Astrocyte (in vitro differentiated cells and primary cell): ENCODE measurements around the gene ATG3. TPM values are rescaled to one million over a fixed set of nuclear protein-coding genes. Genes with fewer than 3 reads are reported as not detected.

Experiments
- DNase-seq: peaks from one replicate; pipeline ENCODE4 v3.0.0-alpha.2; 2010; ENCODE audit warnings: low read depth
- FAIRE-seq: peaks from 2 replicates; lab custom pipeline; 2011; peaks lifted over from hg19 to GRCh38; lab: Jason Lieb, UNC
- H2AFZ ChIP-seq: 2 replicates; pipeline ENCODE4 v1.6.0; 2012; ENCODE audit warnings: low read depth, low read length, inconsistent platforms
- H3K27ac ChIP-seq: 2 replicates; pipeline ENCODE4 v1.5.1; 2011; ENCODE audit warnings: low read depth, low read length, inconsistent platforms
- H3K27me3 ChIP-seq: 2 replicates; pipeline ENCODE4 v1.6.0; 2011; ENCODE audit warnings: low read length, inconsistent platforms; ENCODE audit not compliant: insufficient read depth
- H3K36me3 ChIP-seq: 2 replicates; pipeline ENCODE4 v1.5.1; 2011; ENCODE audit warnings: low read length, inconsistent platforms; ENCODE audit not compliant: insufficient read depth
- H3K4me1 ChIP-seq: 2 replicates; pipeline ENCODE4 v1.5.1; 2011; ENCODE audit warnings: low read length, inconsistent platforms; ENCODE audit not compliant: insufficient read depth
- H3K4me2 ChIP-seq: 2 replicates; pipeline ENCODE4 v1.6.0; 2012; ENCODE audit warnings: low read length, inconsistent platforms
- H3K4me3 ChIP-seq: 2 replicates; pipeline ENCODE4 v1.5.1; 2011; ENCODE audit warnings: low read depth, mild to moderate bottlenecking, low read length, inconsistent platforms; ENCODE audit not compliant: insufficient read depth
- H3K79me2 ChIP-seq: 2 replicates; pipeline ENCODE4 v1.6.0; 2012; ENCODE audit warnings: mild to moderate bottlenecking, low read length, inconsistent platforms; ENCODE audit not compliant: insufficient read depth
- H3K9ac ChIP-seq: 2 replicates; pipeline ENCODE4 v1.6.0; 2012; ENCODE audit warnings: mild to moderate bottlenecking, low read length, inconsistent platforms
- H3K9me3 ChIP-seq: 2 replicates; pipeline ENCODE4 v1.5.1; 2012; ENCODE audit warnings: low read depth, mild to moderate bottlenecking, low read length, inconsistent platforms; ENCODE audit not compliant: insufficient read depth
- H4K20me1 ChIP-seq: 2 replicates; pipeline ENCODE4 v1.6.0; 2012; ENCODE audit warnings: low read length, inconsistent platforms; ENCODE audit not compliant: insufficient read depth
- H3K27ac Mint-ChIP-seq: one replicate; pipeline ENCODE4 v1.8.0; 2021; ENCODE audit warnings: mild to moderate bottlenecking, mixed read lengths; ENCODE audit not compliant: unreplicated experiment
- H3K27me3 Mint-ChIP-seq: one replicate; pipeline ENCODE4 v1.8.0; 2021; ENCODE audit warnings: low read depth, mixed read lengths; ENCODE audit not compliant: unreplicated experiment
- H3K36me3 Mint-ChIP-seq: one replicate; pipeline ENCODE4 v1.8.0; 2021; ENCODE audit warnings: low read depth, mixed read lengths; ENCODE audit not compliant: unreplicated experiment
- H3K4me1 Mint-ChIP-seq: one replicate; pipeline ENCODE4 v1.8.0; 2021; ENCODE audit warnings: low read depth, mixed read lengths; ENCODE audit not compliant: unreplicated experiment
- H3K4me3 Mint-ChIP-seq: one replicate; pipeline ENCODE4 v1.8.0; 2021; ENCODE audit warnings: mild to moderate bottlenecking, moderate library complexity, mixed read lengths; ENCODE audit not compliant: unreplicated experiment
- H3K9me3 Mint-ChIP-seq: one replicate; pipeline ENCODE4 v1.8.0; 2021; ENCODE audit warnings: mild to moderate bottlenecking, mixed read lengths; ENCODE audit not compliant: unreplicated experiment
- EZH2 ChIP-seq: IDR thresholded peaks from 2 replicates; pipeline ENCODE4 v1.6.1; 2012; ENCODE audit warnings: mild to moderate bottlenecking, low read length, inconsistent platforms; ENCODE audit not compliant: insufficient read depth
- total RNA-seq: library from RNA; stranded (reverse); gene quantifications from 2 replicates; pipeline ENCODE4 v1.2.1, GENCODE V29; 2021
- TF ChIP-seq, protein P1 (sequence below): IDR thresholded peaks from 2 replicates; pipeline ENCODE4 v1.5.1; 2011; ENCODE audit warnings: low read depth, mild to moderate bottlenecking, inconsistent platforms, low read length, moderate library complexity; ENCODE audit not compliant: insufficient read depth

Gene ATG3
- total RNA-seq, 1 donor from 2014 or later: 46.2 TPM

DNA sequence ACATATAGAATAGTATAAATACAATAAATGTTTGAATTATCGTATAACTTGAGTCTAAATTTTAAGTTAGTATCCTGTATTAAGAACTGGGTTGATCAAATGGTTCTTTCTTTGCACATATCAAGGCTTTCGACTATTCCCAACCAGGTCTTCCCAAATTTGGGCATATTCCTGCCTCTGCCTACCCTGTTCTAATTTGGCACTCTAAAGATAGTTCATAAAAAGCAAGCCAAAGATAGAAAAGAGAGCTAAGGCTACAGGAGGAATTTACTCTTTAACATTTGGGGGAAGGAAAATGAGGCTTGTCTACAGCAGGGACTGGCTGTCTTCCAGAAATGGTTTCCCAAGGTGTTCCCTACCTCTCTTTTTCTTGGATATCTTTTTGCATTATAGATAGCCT is 36.2 kb upstream of the ATG3 start:
- Histone ChIP-seq H3K9ac (no peak overlapping the region), H3K79me2 (no peaks in the 10 kb centered on the region), H3K27ac (no peak overlapping the region), H3K4me1 (no peaks in the 10 kb centered on the region), H2AFZ (no peak overlapping the region), H3K4me2 (no peak overlapping the region), H3K36me3 (peaks cover 12% of the 10 kb centered on the region), H3K4me3 (no peak overlapping the region), H3K27me3 (no peaks in the 10 kb centered on the region), H4K20me1 (no peaks in the 10 kb centered on the region), H3K9me3 (no peaks in the 10 kb centered on the region)
- no peaks in the 10 kb centered on the region for H3K27me3 Mint-ChIP-seq
- peaks cover 7% of the 10 kb centered on the region for H3K4me1 Mint-ChIP-seq
- no peak overlapping the region for H3K27ac Mint-ChIP-seq
- peaks cover 13% of the 10 kb centered on the region for H3K36me3 Mint-ChIP-seq
- H3K9me3 Mint-ChIP-seq: no peaks in the 10 kb centered on the region
- FAIRE-seq (no peak), DNase-seq (no peak)
- no peak overlapping the region for H3K4me3 Mint-ChIP-seq
- TF ChIP-seq EZH2: no peak
- TF ChIP-seq, protein P1, sequence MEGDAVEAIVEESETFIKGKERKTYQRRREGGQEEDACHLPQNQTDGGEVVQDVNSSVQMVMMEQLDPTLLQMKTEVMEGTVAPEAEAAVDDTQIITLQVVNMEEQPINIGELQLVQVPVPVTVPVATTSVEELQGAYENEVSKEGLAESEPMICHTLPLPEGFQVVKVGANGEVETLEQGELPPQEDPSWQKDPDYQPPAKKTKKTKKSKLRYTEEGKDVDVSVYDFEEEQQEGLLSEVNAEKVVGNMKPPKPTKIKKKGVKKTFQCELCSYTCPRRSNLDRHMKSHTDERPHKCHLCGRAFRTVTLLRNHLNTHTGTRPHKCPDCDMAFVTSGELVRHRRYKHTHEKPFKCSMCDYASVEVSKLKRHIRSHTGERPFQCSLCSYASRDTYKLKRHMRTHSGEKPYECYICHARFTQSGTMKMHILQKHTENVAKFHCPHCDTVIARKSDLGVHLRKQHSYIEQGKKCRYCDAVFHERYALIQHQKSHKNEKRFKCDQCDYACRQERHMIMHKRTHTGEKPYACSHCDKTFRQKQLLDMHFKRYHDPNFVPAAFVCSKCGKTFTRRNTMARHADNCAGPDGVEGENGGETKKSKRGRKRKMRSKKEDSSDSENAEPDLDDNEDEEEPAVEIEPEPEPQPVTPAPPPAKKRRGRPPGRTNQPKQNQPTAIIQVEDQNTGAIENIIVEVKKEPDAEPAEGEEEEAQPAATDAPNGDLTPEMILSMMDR: no peak

DNA sequence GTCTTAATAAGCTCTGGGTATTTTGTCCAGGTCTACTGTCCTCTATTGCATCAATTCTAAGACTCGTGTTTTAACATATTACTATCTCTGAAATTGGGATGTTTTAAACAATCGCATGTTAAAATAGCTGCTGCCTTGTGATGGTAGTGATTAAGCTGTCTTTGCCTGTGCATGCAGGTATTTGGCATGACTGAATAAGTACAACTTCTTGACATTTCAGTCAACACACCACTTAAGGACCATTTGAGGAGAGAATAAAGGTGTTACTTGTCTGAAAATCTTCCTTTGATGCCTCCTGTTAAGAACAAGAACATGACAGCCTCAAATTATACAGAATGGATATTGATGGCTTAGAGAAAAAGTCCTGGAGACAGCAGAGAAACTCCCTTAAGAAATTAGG is 33.1 kb upstream of the ATG3 start:
- H3K36me3 Mint-ChIP-seq: peaks cover 9% of the 10 kb centered on the region
- no peak for FAIRE-seq
- H3K27ac Mint-ChIP-seq: no peak overlapping the region

DNA sequence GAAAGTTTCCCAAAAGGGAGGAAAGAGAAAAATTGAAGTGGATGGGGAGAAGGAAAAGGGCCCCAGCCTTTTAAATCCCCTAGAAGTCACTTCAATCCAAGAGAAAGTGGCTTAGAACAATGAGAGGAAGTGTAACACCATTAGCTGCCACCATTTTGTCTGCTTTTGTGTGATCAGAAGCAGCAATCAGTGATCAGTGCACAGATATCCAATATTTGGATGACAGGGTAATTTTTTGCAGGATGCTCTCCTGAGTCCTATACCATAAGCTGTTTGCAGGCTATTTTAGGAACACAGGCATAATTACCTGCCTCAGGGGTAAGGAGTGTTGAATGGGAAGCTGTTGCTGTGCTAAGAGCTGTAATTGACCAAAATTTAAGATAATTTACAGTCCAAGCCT is 31.5 kb upstream of the ATG3 start:
- Mint-ChIP-seq H3K36me3 (peaks cover 6% of the 10 kb centered on the region), H3K27ac (no peak overlapping the region), H3K4me3 (no peak overlapping the region), H3K4me1 (no peaks in the 10 kb centered on the region), H3K27me3 (no peaks in the 10 kb centered on the region), H3K9me3 (no peaks in the 10 kb centered on the region)
- peaks cover 5% of the 10 kb centered on the region for H3K36me3 ChIP-seq
- DNase-seq (no peak), FAIRE-seq (no peak)
- no peaks in the 10 kb centered on the region for H3K4me1 ChIP-seq
- H3K9me3 ChIP-seq: no peaks in the 10 kb centered on the region
- no peak for TF ChIP-seq EZH2
- TF ChIP-seq, protein P1: no peak
- no peaks in the 10 kb centered on the region for H4K20me1 ChIP-seq
- H3K9ac ChIP-seq: no peak overlapping the region
- H3K27ac ChIP-seq: no peak overlapping the region
- H3K27me3 ChIP-seq: no peaks in the 10 kb centered on the region
- no peak overlapping the region for H3K4me2 ChIP-seq
- H2AFZ ChIP-seq: no peak overlapping the region
- H3K79me2 ChIP-seq: no peaks in the 10 kb centered on the region
- H3K4me3 ChIP-seq: no peak overlapping the region

More for the DNA sequence above, 33.1 kb upstream of the ATG3 start:
- H3K4me3 Mint-ChIP-seq: no peak overlapping the region
- H3K9me3 Mint-ChIP-seq: no peaks in the 10 kb centered on the region
- Histone ChIP-seq H3K4me1 (no peaks in the 10 kb centered on the region), H4K20me1 (no peaks in the 10 kb centered on the region), H3K27ac (no peak overlapping the region), H2AFZ (no peak overlapping the region), H3K36me3 (peaks cover 9% of the 10 kb centered on the region), H3K9ac (no peak overlapping the region), H3K79me2 (no peaks in the 10 kb centered on the region), H3K4me2 (no peak overlapping the region), H3K9me3 (no peaks in the 10 kb centered on the region), H3K4me3 (no peak overlapping the region), H3K27me3 (no peaks in the 10 kb centered on the region)
- H3K4me1 Mint-ChIP-seq: peaks cover 7% of the 10 kb centered on the region
- DNase-seq: no peak
- no peak for TF ChIP-seq EZH2
- TF ChIP-seq, protein P1: no peak
- H3K27me3 Mint-ChIP-seq: no peaks in the 10 kb centered on the region
